Measurements from ENCODE around the gene ZBTB32. TPM values are rescaled to one million over a fixed set of nuclear protein-coding genes. Genes with fewer than 3 reads are reported as not detected.
"Not testable (repeated sequence)": the region's sequence is repeated elsewhere in the genome, so short reads cannot be mapped to it uniquely, and the experiment has no call there.

Gene ZBTB32
- 100 to 1,000 TPM; 138 to 217 TPM for total RNA-seq

- H3K27ac Mint-ChIP-seq, result no peak within 1 kb of the TSS
- no peak within 1 kb of the TSS for H3K4me3 Mint-ChIP-seq
- H3K9me3 Mint-ChIP-seq, result no peaks in the 10 kb centered on the region
- no peaks in the 10 kb centered on the region for H3K27me3 Mint-ChIP-seq
- H3K4me1 Mint-ChIP-seq, result peaks cover 5% of the 10 kb centered on the region
- ATAC-seq (replicated peaks), result no peak
- peaks cover 5% of the 10 kb centered on the region for H3K36me3 Mint-ChIP-seq (ENCODE audit: low read depth)
Measured at GRCh38 chr19:35704218-35704617, at the start of gene ZBTB32. Gene ZBTB32, plus strand, starts transcription at chr19:35704558. Its CDS starts 10,069 bp downstream, at chr19:35714627.

- H3K9me3 Mint-ChIP-seq, result not testable (repeated sequence)
Measured at GRCh38 chr19:35654828-35655227, 49.5 kb upstream of the ZBTB32 start.

GRCh38 chr19:35655600-35655999 lies 48.8 kb upstream of the ZBTB32 start:
- no peaks in the 10 kb centered on the region for H3K9me3 Mint-ChIP-seq
- no peak overlapping the region for H3K4me3 Mint-ChIP-seq
- H3K27me3 Mint-ChIP-seq, result no peaks in the 10 kb centered on the region
- no peak for ATAC-seq (replicated peaks)
- H3K27ac Mint-ChIP-seq, result peak overlapping the region; percentile 66
- peaks cover 100% of the 10 kb centered on the region for H3K36me3 Mint-ChIP-seq (ENCODE audit: low read depth)
- peaks cover 10% of the 10 kb centered on the region for H3K4me1 Mint-ChIP-seq

More at GRCh38 chr19:35654828-35655227, 49.5 kb upstream of the ZBTB32 start:
- not testable (repeated sequence) for H3K27ac Mint-ChIP-seq; H3K4me3 Mint-ChIP-seq; ATAC-seq (replicated peaks); H3K27me3 Mint-ChIP-seq
- Mint-ChIP-seq H3K36me3 (ENCODE audit: low read depth) (peaks cover 97% of the 10 kb centered on the region), H3K4me1 (peaks cover 10% of the 10 kb centered on the region)

- Mint-ChIP-seq H3K4me1 (peaks cover 10% of the 10 kb centered on the region), H3K9me3 (no peaks in the 10 kb centered on the region), H3K36me3 (ENCODE audit: low read depth) (peaks cover 100% of the 10 kb centered on the region), H3K4me3 (no peak overlapping the region), H3K27ac (no peak overlapping the region), H3K27me3 (no peaks in the 10 kb centered on the region)
- no peak for ATAC-seq (replicated peaks)
Measured at GRCh38 chr19:35656700-35657099, 47.7 kb upstream of the ZBTB32 start.

GRCh38 chr19:35657904-35658700 lies 46.3 kb upstream of the ZBTB32 start:
- ATAC-seq (replicated peaks), result peak; percentile 54
- H3K27ac Mint-ChIP-seq, result no peak overlapping the region
- no peaks in the 10 kb centered on the region for H3K27me3 Mint-ChIP-seq
- no peak overlapping the region for H3K4me3 Mint-ChIP-seq
- peaks cover 10% of the 10 kb centered on the region for H3K4me1 Mint-ChIP-seq
- peaks cover 100% of the 10 kb centered on the region for H3K36me3 Mint-ChIP-seq (ENCODE audit: low read depth)
- H3K9me3 Mint-ChIP-seq, result no peaks in the 10 kb centered on the region

- Mint-ChIP-seq H3K27ac (no peak overlapping the region), H3K27me3 (no peaks in the 10 kb centered on the region), H3K9me3 (no peaks in the 10 kb centered on the region), H3K36me3 (ENCODE audit: low read depth) (peaks cover 79% of the 10 kb centered on the region), H3K4me3 (no peak overlapping the region), H3K4me1 (peaks cover 5% of the 10 kb centered on the region)
- no peak for ATAC-seq (replicated peaks)
Measured at GRCh38 chr19:35661995-35662340, 42.4 kb upstream of the ZBTB32 start.

- H3K4me1 Mint-ChIP-seq, result no peaks in the 10 kb centered on the region
- ATAC-seq (replicated peaks), result no peak
- no peak overlapping the region for H3K27ac Mint-ChIP-seq
Measured at GRCh38 chr19:35663981-35664380, 40.4 kb upstream of the ZBTB32 start.

GRCh38 chr19:35665157-35665556 lies 39.2 kb upstream of the ZBTB32 start:
- no peak overlapping the region for H3K4me3 Mint-ChIP-seq
- peaks cover 11% of the 10 kb centered on the region for H3K27me3 Mint-ChIP-seq

More at GRCh38 chr19:35663981-35664380, 40.4 kb upstream of the ZBTB32 start:
- peaks cover 1% of the 10 kb centered on the region for H3K27me3 Mint-ChIP-seq
- no peak overlapping the region for H3K4me3 Mint-ChIP-seq
- H3K9me3 Mint-ChIP-seq, result no peaks in the 10 kb centered on the region
- peaks cover 67% of the 10 kb centered on the region for H3K36me3 Mint-ChIP-seq (ENCODE audit: low read depth)

GRCh38 chr19:35665604-35666003 lies 38.8 kb upstream of the ZBTB32 start:
- ATAC-seq (replicated peaks), result no peak
- H3K4me1 Mint-ChIP-seq, result peaks cover 4% of the 10 kb centered on the region
- peaks cover 11% of the 10 kb centered on the region for H3K27me3 Mint-ChIP-seq
- H3K9me3 Mint-ChIP-seq, result no peaks in the 10 kb centered on the region
- no peak overlapping the region for H3K27ac Mint-ChIP-seq
- H3K36me3 Mint-ChIP-seq (ENCODE audit: low read depth), result peaks cover 51% of the 10 kb centered on the region
- no peak overlapping the region for H3K4me3 Mint-ChIP-seq

More at GRCh38 chr19:35665157-35665556, 39.2 kb upstream of the ZBTB32 start:
- no peak overlapping the region for H3K27ac Mint-ChIP-seq
- ATAC-seq (replicated peaks), result no peak
- peaks cover 56% of the 10 kb centered on the region for H3K36me3 Mint-ChIP-seq (ENCODE audit: low read depth)
- no peaks in the 10 kb centered on the region for H3K9me3 Mint-ChIP-seq
- H3K4me1 Mint-ChIP-seq, result peaks cover 4% of the 10 kb centered on the region

- Mint-ChIP-seq H3K27ac (no peak within 1 kb of the TSS), H3K9me3 (no peaks in the 10 kb centered on the region), H3K27me3 (peaks cover 11% of the 10 kb centered on the region), H3K36me3 (ENCODE audit: low read depth) (peaks cover 44% of the 10 kb centered on the region), H3K4me3 (no peak within 1 kb of the TSS), H3K4me1 (peaks cover 4% of the 10 kb centered on the region)
- ATAC-seq (replicated peaks), result no peak
Measured at GRCh38 chr19:35666251-35666913, 38.0 kb upstream of the ZBTB32 start, which contains the start of gene UPK1A. Gene UPK1A, plus strand, starts transcription at chr19:35666517. Its CDS starts 296 bp downstream, at chr19:35666813.

- Mint-ChIP-seq H3K27ac (peak overlapping the region; percentile 60), H3K4me3 (peak overlapping the region; percentile 44), H3K36me3 (ENCODE audit: low read depth) (peaks cover 30% of the 10 kb centered on the region), H3K4me1 (peaks cover 15% of the 10 kb centered on the region), H3K27me3 (peaks cover 19% of the 10 kb centered on the region), H3K9me3 (no peaks in the 10 kb centered on the region)
- no peak for ATAC-seq (replicated peaks)
Measured at GRCh38 chr19:35669566-35669965, 34.8 kb upstream of the ZBTB32 start.

- Mint-ChIP-seq H3K4me3 (peak overlapping the region; percentile 44), H3K27me3 (peaks cover 19% of the 10 kb centered on the region), H3K27ac (peak overlapping the region; percentile 60), H3K4me1 (peaks cover 15% of the 10 kb centered on the region), H3K9me3 (no peaks in the 10 kb centered on the region), H3K36me3 (ENCODE audit: low read depth) (peaks cover 26% of the 10 kb centered on the region)
- no peak for ATAC-seq (replicated peaks)
Measured at GRCh38 chr19:35669974-35670373, 34.4 kb upstream of the ZBTB32 start.

- peaks cover 24% of the 10 kb centered on the region for H3K36me3 Mint-ChIP-seq (ENCODE audit: low read depth)
- no peak overlapping the region for H3K27ac Mint-ChIP-seq
- H3K27me3 Mint-ChIP-seq, result peaks cover 19% of the 10 kb centered on the region
- H3K4me3 Mint-ChIP-seq, result peak overlapping the region; percentile 15
- ATAC-seq (replicated peaks), result no peak
- H3K9me3 Mint-ChIP-seq, result no peaks in the 10 kb centered on the region
- peaks cover 15% of the 10 kb centered on the region for H3K4me1 Mint-ChIP-seq
Measured at GRCh38 chr19:35670686-35671085, 33.7 kb upstream of the ZBTB32 start.

GRCh38 chr19:35671818-35672217 lies 32.5 kb upstream of the ZBTB32 start:
- H3K4me3 Mint-ChIP-seq, result peak overlapping the region; percentile 89
- no peaks in the 10 kb centered on the region for H3K9me3 Mint-ChIP-seq
- no peak overlapping the region for H3K27ac Mint-ChIP-seq
- peaks cover 24% of the 10 kb centered on the region for H3K27me3 Mint-ChIP-seq
- peaks cover 24% of the 10 kb centered on the region for H3K36me3 Mint-ChIP-seq (ENCODE audit: low read depth)
- no peak for ATAC-seq (replicated peaks)
- peaks cover 15% of the 10 kb centered on the region for H3K4me1 Mint-ChIP-seq

Measured in activated T-helper 17 cell treated with anti-CD3 and anti-CD28 coated beads, Interleukin-2, amount 50 U/mL, for 72 hours (primary cell).